ENCODE results near the gene RESP18. TPM values are rescaled to one million over a fixed set of nuclear protein-coding genes. Genes with fewer than 3 reads are reported as not detected.

The RESP18 gene
- total RNA-seq, 2 donors from 2014 or later: not detected

- Histone ChIP-seq H3K4me3 (no peak overlapping the region), H3K36me3 (replicated peaks in 1 of 2; ENCODE audit: insufficient read depth in 1 of 2, low read depth in 2 of 2) (no peaks in the 10 kb centered on the region), H3K27me3 (no peaks in the 10 kb centered on the region), H3K27ac (no peak overlapping the region), H3K4me1 (no peaks in the 10 kb centered on the region), H3K9me3 (no peaks in the 10 kb centered on the region)
- TF ChIP-seq CTCF (IDR thresholded peaks at IDR 0.05) (peak in 6 of 7 experiments; percentile 19 to 52 (median 39)), POLR2A (IDR thresholded peaks at IDR 0.05) (no peak)
- ATAC-seq (peak; percentile 47), DNase-seq (peak; percentile 45 to 70 (median 60))
- 5 to 6% methylated on average over 4 to 5 of the region's 5 CpGs for WGBS, 2 donors
- intact Hi-C loops (cut with DNase I): no loop called here
These were observed 20.0 kb upstream of the RESP18 start for GRCh38 chr2:219352448-219353023.

- peak in 1 of 4 donors; percentile 14 for DNase-seq
- WGBS, 2 donors: 41 to 45% methylated on average over 4 of the region's 4 CpGs
- TF ChIP-seq CTCF (IDR thresholded peaks at IDR 0.05) (no peak), POLR2A (IDR thresholded peaks at IDR 0.05) (no peak)
- no peak overlapping the region for H3K27ac ChIP-seq
- H3K4me1 ChIP-seq: no peaks in the 10 kb centered on the region
- no peaks in the 10 kb centered on the region for H3K9me3 ChIP-seq
- intact Hi-C loops (cut with DNase I): no loop called here
- H3K4me3 ChIP-seq: no peak overlapping the region
- no peaks in the 10 kb centered on the region for H3K27me3 ChIP-seq
- H3K36me3 ChIP-seq (replicated peaks in 1 of 2; ENCODE audit: insufficient read depth in 1 of 2, low read depth in 2 of 2): no peaks in the 10 kb centered on the region
- ATAC-seq: no peak
These were observed 18.2 kb upstream of the RESP18 start for GRCh38 chr2:219350710-219351221.

GRCh38 chr2:219350215-219350614 lies 17.7 kb upstream of the RESP18 start:
- H3K36me3 ChIP-seq (replicated peaks in 1 of 2; ENCODE audit: insufficient read depth in 1 of 2, low read depth in 2 of 2): no peaks in the 10 kb centered on the region
- ATAC-seq (no peak), DNase-seq (no peak)
- H3K9me3 ChIP-seq: no peaks in the 10 kb centered on the region
- H3K27me3 ChIP-seq: no peaks in the 10 kb centered on the region
- TF ChIP-seq CTCF (IDR thresholded peaks at IDR 0.05) (no peak), POLR2A (IDR thresholded peaks at IDR 0.05) (no peak)
- intact Hi-C loops (cut with DNase I): no loop called here
- H3K27ac ChIP-seq: no peak overlapping the region
- WGBS, 2 donors: 53 to 56% methylated on average over 3 of the region's 3 CpGs
- no peak overlapping the region for H3K4me3 ChIP-seq
- no peaks in the 10 kb centered on the region for H3K4me1 ChIP-seq

GRCh38 chr2:219344751-219345430 lies 12.3 kb upstream of the RESP18 start:
- TF ChIP-seq CTCF (IDR thresholded peaks at IDR 0.05): no peak
- TF ChIP-seq POLR2A (IDR thresholded peaks at IDR 0.05): no peak
- Histone ChIP-seq H3K36me3 (replicated peaks in 1 of 2; ENCODE audit: insufficient read depth in 1 of 2, low read depth in 2 of 2) (no peaks in the 10 kb centered on the region), H3K4me3 (no peak overlapping the region), H3K4me1 (no peaks in the 10 kb centered on the region), H3K9me3 (no peaks in the 10 kb centered on the region), H3K27ac (no peak overlapping the region), H3K27me3 (no peaks in the 10 kb centered on the region)
- intact Hi-C loops (cut with DNase I): no loop called here
- WGBS, 2 donors: 47 to 65% methylated on average over 6 of the region's 6 CpGs
- ATAC-seq: no peak
- peak; percentile 19 to 66 (median 61) for DNase-seq
